GM12864 (cell line): Measurements from ENCODE around the gene DHX30.

Experiments
- DNase-seq: peaks from one replicate; pipeline ENCODE4 v3.0.0-alpha.2; 2011; ENCODE audit warnings: low read depth
- H3K4me3 ChIP-seq: 2 replicates; pipeline ENCODE4 v1.5.1; 2011; ENCODE audit warnings: mild to moderate bottlenecking, low read depth, low read length, control low read depth
- CTCF ChIP-seq: IDR thresholded peaks from 2 replicates; pipeline ENCODE4 v1.5.1; 2011; ENCODE audit warnings: low read depth, mild to moderate bottlenecking, moderate library complexity, low read length, control low read depth, inconsistent platforms; ENCODE audit errors: missing control alignments

DHX30 gene

DNA sequence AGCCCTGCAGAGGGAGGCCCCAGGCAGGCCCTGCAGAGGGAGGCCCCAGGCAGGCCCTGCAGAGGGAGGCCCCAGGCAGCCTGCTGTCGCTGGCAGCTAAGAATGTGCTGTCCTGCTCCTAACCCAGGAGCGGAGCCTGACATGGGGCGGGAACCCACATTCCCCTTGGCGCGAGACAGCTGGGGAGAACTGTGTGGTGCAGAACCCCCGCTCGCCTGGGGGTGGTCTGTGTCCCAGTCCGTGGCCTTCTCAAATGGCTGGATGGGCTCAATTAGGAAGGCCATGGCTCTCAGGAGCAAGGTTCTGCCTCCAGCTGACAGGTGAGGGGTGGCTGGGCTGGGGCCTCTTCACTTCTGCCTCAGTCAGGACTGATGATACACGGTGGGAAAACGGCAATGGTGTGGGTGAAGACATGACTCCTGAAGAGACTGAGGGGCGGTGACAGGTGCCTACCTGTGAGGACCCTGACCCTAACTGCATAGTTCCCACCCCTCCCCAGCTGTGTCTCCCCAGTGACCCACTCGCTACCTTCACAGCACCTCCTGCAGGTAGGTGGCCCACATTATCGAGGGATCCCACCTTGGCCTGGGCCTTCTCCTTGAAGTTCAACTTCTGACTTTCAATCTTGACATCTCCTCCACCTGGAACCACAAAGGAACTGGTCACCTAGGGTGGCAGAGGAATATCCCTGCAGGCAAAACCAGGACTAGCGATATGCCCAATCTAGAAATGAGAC is 52.0 kb downstream of the DHX30 start:
- no peak for TF ChIP-seq CTCF
- no peak overlapping the region for H3K4me3 ChIP-seq
- no peak for DNase-seq

GRCh38 chr3:47855461-47856383 is 52.8 kb downstream of the DHX30 start:
- no peak overlapping the region for H3K4me3 ChIP-seq
- no peak for DNase-seq
- no peak for TF ChIP-seq CTCF

DNA sequence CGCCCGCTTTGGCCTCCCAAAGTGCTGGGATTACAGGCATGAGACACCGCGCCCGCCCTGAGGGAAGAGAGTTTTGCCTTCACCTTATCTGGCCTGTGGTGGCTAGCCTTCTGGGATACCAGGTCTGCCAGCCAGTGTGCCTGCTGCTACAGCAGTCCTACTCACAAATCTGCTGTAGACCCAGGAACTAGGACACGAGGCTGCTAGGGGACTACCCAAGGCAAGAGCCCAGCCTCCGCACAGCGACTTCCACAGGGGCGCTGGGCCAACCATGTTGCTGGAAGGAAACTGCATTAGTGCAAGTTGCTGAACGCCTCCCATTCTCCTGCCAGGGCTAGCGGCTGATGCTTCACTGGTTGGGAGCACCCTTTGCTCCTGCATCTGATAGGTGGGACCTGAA is 53.7 kb downstream of the DHX30 start:
- DNase-seq = no peak
- TF ChIP-seq CTCF = no peak
- no peak overlapping the region for H3K4me3 ChIP-seq

DNA sequence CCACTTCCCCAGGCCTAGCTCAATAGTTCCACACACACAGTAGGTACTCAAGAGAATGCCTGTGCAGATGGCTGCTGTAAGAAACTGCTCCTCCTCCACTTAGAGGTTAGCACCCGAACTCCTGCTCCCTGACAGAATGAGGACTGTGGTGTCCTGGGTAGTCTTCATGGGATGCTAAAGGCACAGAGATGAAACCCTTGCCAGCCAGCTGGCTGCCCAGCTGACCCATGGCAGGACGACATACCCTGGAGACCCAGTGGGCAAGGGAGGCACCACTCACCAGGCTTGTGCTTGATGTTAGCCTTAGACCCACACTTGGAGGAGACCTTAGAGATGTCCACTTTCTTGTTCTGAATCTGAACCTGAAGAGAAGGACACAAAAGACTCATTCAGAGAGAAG is 54.2 kb downstream of the DHX30 start:
- H3K4me3 ChIP-seq = no peak overlapping the region
- no peak for DNase-seq
- no peak for TF ChIP-seq CTCF

- no peak for TF ChIP-seq CTCF
- H3K4me3 ChIP-seq = no peak overlapping the region
- DNase-seq = no peak
Observed at GRCh38 chr3:47859956-47860605, 57.1 kb downstream of the DHX30 start.

- H3K4me3 ChIP-seq = no peak overlapping the region
- no peak for TF ChIP-seq CTCF
- DNase-seq = no peak
Observed at GRCh38 chr3:47863391-47864128, 60.6 kb downstream of the DHX30 start.
